ENCODE data around the gene NYNRIN. TPM values are rescaled to one million over a fixed set of nuclear protein-coding genes. Genes with fewer than 3 reads are reported as not detected.

NYNRIN gene
- polyA plus RNA-seq, 3 donors = 0.18 to 0.84 (median 0.40) TPM

- Histone ChIP-seq H4K20me1 (ENCODE audit: insufficient read depth, low read length) (no peaks in the 10 kb centered on the region), H3K79me2 (ENCODE audit: insufficient read depth, low read length) (no peaks in the 10 kb centered on the region), H3K27ac (ENCODE audit: low read depth in 1 of 2, low read length in 2 of 2) (no peak within 1 kb of the TSS), H3K27me3 (ENCODE audit: control insufficient read depth in 2 of 2, insufficient read depth in 2 of 2, low read length in 2 of 2) (peaks cover 41 to 58% of the 10 kb centered on the region in 2 donors), H3K9me3 (replicated peaks in 1 of 2; ENCODE audit: control insufficient read depth in 1 of 2, insufficient read depth in 1 of 2, low read length in 2 of 2) (peaks cover 0 to 18% of the 10 kb centered on the region in 2 donors), H3K4me2 (replicated peaks; ENCODE audit: extremely low read depth, low read length, poor library complexity, severe bottlenecking) (peak within 1 kb of the TSS; percentile 70), H3K4me1 (ENCODE audit: control insufficient read depth in 1 of 2, insufficient read depth in 2 of 2, low read length in 2 of 2) (peaks cover 29 to 32% of the 10 kb centered on the region in 2 donors), H2AFZ (ENCODE audit: insufficient read depth, low read depth, low read length, poor library complexity, severe bottlenecking) (peak within 1 kb of the TSS; percentile 74), H3K36me3 (replicated peaks in 1 of 2; ENCODE audit: control insufficient read depth in 1 of 2, insufficient read depth in 2 of 2, low read length in 2 of 2) (no peaks in the 10 kb centered on the region), H3K9ac (ENCODE audit: insufficient read depth, low read length, poor library complexity, severe bottlenecking) (peak within 1 kb of the TSS; percentile 8), H3K4me3 (replicated peaks in 1 of 3; ENCODE audit: low read depth in 2 of 3, low read length in 3 of 3) (peak within 1 kb of the TSS in 1 of 3 experiments; percentile 65)
- Mint-ChIP-seq H3K4me1 (peaks cover 26% of the 10 kb centered on the region), H3K36me3 (peaks cover 3 to 21% of the 10 kb centered on the region in 2 donors), H3K27me3 (ENCODE audit: low read depth in 3 of 3) (peaks cover 49 to 62% (median 56%) of the 10 kb centered on the region in 3 donors), H3K9me3 (peaks cover 0 to 22% (median 10%) of the 10 kb centered on the region in 7 donors), H3K27ac (no peak within 1 kb of the TSS), H3K4me3 (peak within 1 kb of the TSS; percentile 71 to 90)
- no peak for TF ChIP-seq CTCF (IDR thresholded peaks at IDR 0.05)
- DNase-seq = no peak
- WGBS (ENCODE audit: insufficient coverage) = 27% methylated on average over 9 of the region's 21 CpGs
- intact Hi-C loops (cut with micrococcal nuclease) = no loop called here
Measured at GRCh38 chr14:24367514-24368211, 31.1 kb upstream of the NYNRIN start, which contains the start of gene NFATC4. NFATC4 (plus strand) TSS chr14:24368184; CDS start chr14:24368341, 157 bp downstream.

GRCh38 chr14:24368212-24368561 lies 30.6 kb upstream of the NYNRIN start:
- H3K27me3 Mint-ChIP-seq (ENCODE audit: low read depth in 3 of 3) = peaks cover 49 to 61% (median 56%) of the 10 kb centered on the region in 3 donors
- H3K27ac Mint-ChIP-seq = no peak overlapping the region
- DNase-seq = no peak
- peaks cover 29 to 32% of the 10 kb centered on the region in 2 donors for H3K4me1 ChIP-seq (ENCODE audit: control insufficient read depth in 1 of 2, insufficient read depth in 2 of 2, low read length in 2 of 2)
- H3K79me2 ChIP-seq (ENCODE audit: insufficient read depth, low read length) = no peaks in the 10 kb centered on the region
- H3K27ac ChIP-seq (ENCODE audit: low read depth in 1 of 2, low read length in 2 of 2) = no peak overlapping the region
- intact Hi-C loops (cut with micrococcal nuclease) = no loop called here
- H2AFZ ChIP-seq (ENCODE audit: insufficient read depth, low read depth, low read length, poor library complexity, severe bottlenecking) = no peak overlapping the region
- peak overlapping the region; percentile 8 for H3K4me2 ChIP-seq (replicated peaks; ENCODE audit: extremely low read depth, low read length, poor library complexity, severe bottlenecking)
- no peaks in the 10 kb centered on the region for H3K36me3 ChIP-seq (replicated peaks in 1 of 2; ENCODE audit: control insufficient read depth in 1 of 2, insufficient read depth in 2 of 2, low read length in 2 of 2)
- H3K36me3 Mint-ChIP-seq = peaks cover 3 to 21% of the 10 kb centered on the region in 2 donors
- no peaks in the 10 kb centered on the region for H4K20me1 ChIP-seq (ENCODE audit: insufficient read depth, low read length)
- H3K27me3 ChIP-seq (ENCODE audit: control insufficient read depth in 2 of 2, insufficient read depth in 2 of 2, low read length in 2 of 2) = peaks cover 41 to 58% of the 10 kb centered on the region in 2 donors
- no peak for TF ChIP-seq CTCF (IDR thresholded peaks at IDR 0.05)
- 0% methylated on average over 5 of the region's 15 CpGs for WGBS (ENCODE audit: insufficient coverage)
- H3K4me3 Mint-ChIP-seq = peak overlapping the region; percentile 48 to 73
- no peak overlapping the region for H3K4me3 ChIP-seq (replicated peaks in 1 of 3; ENCODE audit: low read depth in 2 of 3, low read length in 3 of 3)
- peaks cover 0 to 22% (median 10%) of the 10 kb centered on the region in 7 donors for H3K9me3 Mint-ChIP-seq
- peaks cover 26% of the 10 kb centered on the region for H3K4me1 Mint-ChIP-seq
- H3K9ac ChIP-seq (ENCODE audit: insufficient read depth, low read length, poor library complexity, severe bottlenecking) = peak overlapping the region; percentile 8
- peaks cover 0 to 18% of the 10 kb centered on the region in 2 donors for H3K9me3 ChIP-seq (replicated peaks in 1 of 2; ENCODE audit: control insufficient read depth in 1 of 2, insufficient read depth in 1 of 2, low read length in 2 of 2)

All from CD14-positive monocyte (primary cell).